Esophagus muscularis mucosa (tissue), 4 donors: ENCODE results near the gene CYTH3. TPM values are rescaled to one million over a fixed set of nuclear protein-coding genes. Genes with fewer than 3 reads are reported as not detected.

Experiments used
- DNase-seq: peaks from one replicate; pipeline ENCODE4 v3.0.0-alpha.2; 2017; ENCODE audit errors: extremely low spot score
- H3K27ac ChIP-seq, 4 donors: fragments of 200-600 bp; sonication (generic); replicated peaks in 1 of 4; 1 replicate in 3 of 4; 2 replicates in 1 of 4; pipeline ENCODE4 v1.5.1; 2016 to 2019; ENCODE audit warnings: mild to moderate bottlenecking in 1 of 4
- H3K27me3 ChIP-seq, 4 donors: fragments of 200-600 bp; sonication (generic); one replicate each; pipeline versions ENCODE4 v1.5.1 to v1.6.0; 2016 to 2019
- H3K36me3 ChIP-seq, 4 donors: fragments of 200-600 bp; sonication (generic); one replicate each; pipeline ENCODE4 v1.5.1; 2016 to 2019
- H3K4me1 ChIP-seq, 4 donors: fragments of 200-600 bp; sonication (generic); one replicate each; pipeline ENCODE4 v1.5.1; 2016 to 2019
- H3K4me3 ChIP-seq, 4 donors: fragments of 200-600 bp; sonication (generic); 1 replicate in 2 of 4; 2 replicates in 2 of 4; pipeline ENCODE4 v1.5.1; 2016 to 2019; ENCODE audit warnings: mild to moderate bottlenecking in 4 of 4, moderate library complexity in 1 of 4
- H3K9me3 ChIP-seq, 4 donors: fragments of 200-600 bp; sonication (generic); 1 replicate in 3 of 4; 2 replicates in 1 of 4; pipeline ENCODE4 v1.5.1; 2016 to 2019
- CTCF ChIP-seq, 3 experiments: fragments of 200-600 bp in 2 of 3; fragments of 450-650 bp in 1 of 3; sonication (generic) in 2 of 3; IDR thresholded peaks; one replicate each; pipeline ENCODE4 v1.5.1; 2017 to 2019; ENCODE audit warnings: antibody characterized with exemption in 3 of 3, mild to moderate bottlenecking in 2 of 3, moderate library complexity in 1 of 3
- EP300 ChIP-seq: sonication (generic); formaldehyde crosslinking; IDR thresholded peaks from one replicate; pipeline ENCODE4 v1.6.1; 2017; ENCODE audit warnings: antibody characterized with exemption
- POLR2A ChIP-seq: fragments of 450-650 bp; IDR thresholded peaks from one replicate; pipeline ENCODE4 v1.6.1; 2017; ENCODE audit warnings: antibody characterized with exemption, moderate library complexity, mild to moderate bottlenecking, low read depth
- POLR2AphosphoS5 ChIP-seq, 2 donors: sonication (generic); formaldehyde crosslinking; IDR thresholded peaks; one replicate each; pipeline ENCODE4 v1.6.1; 2017; ENCODE audit warnings: antibody characterized with exemption in 2 of 2
- WGBS: methylation state at CpG from one replicate; pipeline ENCODE4 v1.1.5; 2018; 5-methylcytosine and 5-hydroxymethylcytosine counted together
- intact Hi-C: fragments of 100-400 bp; cut with DNase I; formaldehyde crosslinking; loops from one replicate; pipeline ENCODE4 v1.15.1; 2023
- total RNA-seq, 4 donors: library from RNA; depleted of rRNA; stranded (reverse); fragments of >200 nt; gene quantifications; one replicate each; pipeline versions ENCODE4 v1.1.0 to v1.2.1, GENCODE V29; 2016

Gene CYTH3
- total RNA-seq, 4 donors from 2014 or later = 32.0 to 64.6 (median 50.2) TPM

DNA sequence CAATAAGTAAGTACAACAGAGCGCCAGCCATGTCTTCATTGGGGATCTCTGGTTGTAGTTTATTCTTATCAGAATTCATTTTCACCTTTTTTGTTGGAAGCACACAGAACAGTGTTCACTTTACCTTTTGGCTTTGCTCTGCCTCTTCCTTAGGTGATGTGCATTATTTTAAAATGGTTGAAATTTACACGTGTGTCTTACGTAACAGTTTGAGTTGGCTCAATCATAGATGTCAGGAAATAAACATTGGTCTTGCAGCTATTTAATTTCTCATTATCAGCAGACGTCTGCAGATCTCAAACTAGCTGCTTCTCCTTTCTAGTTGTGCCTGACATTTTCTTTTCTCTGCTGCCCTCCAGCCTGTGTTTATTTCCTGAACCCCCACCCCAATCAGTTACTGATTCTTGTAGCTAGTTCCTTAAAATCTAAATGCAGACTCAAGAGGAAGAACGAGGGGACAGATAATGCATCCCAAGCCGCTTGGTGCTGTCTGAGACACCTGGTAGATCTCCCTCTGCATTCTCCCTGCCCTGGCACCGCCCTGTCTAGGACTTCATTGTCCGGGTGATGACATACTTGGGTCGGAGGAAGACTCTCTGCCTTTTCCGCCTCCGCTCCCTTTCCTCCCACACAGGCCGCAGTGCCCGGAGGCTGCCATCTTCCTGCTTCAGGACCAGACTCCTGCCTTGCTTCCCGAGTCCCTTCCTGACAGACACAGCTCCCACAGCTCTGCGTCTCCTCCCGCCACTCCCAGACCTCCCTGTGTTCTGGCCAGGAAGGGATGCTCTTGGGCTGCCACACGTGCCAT lies 133.0 kb downstream of the CYTH3 start:
- Histone ChIP-seq H3K9me3 (no peaks in the 10 kb centered on the region), H3K4me3 (no peak overlapping the region), H3K36me3 (peaks cover 13 to 75% (median 59%) of the 10 kb centered on the region in 4 donors), H3K4me1 (no peaks in the 10 kb centered on the region), H3K27ac (no peak overlapping the region), H3K27me3 (no peaks in the 10 kb centered on the region)
- no peak for TF ChIP-seq CTCF (IDR thresholded peaks at IDR 0.05)
- TF ChIP-seq POLR2A = no peak
- 78% methylated on average over 17 of the region's 17 CpGs for WGBS
- no peak for DNase-seq
- intact Hi-C loops = no loop called here

- no peak overlapping the region for H3K4me3 ChIP-seq
- H3K27me3 ChIP-seq = no peaks in the 10 kb centered on the region
- intact Hi-C loops = no loop called here
- H3K27ac ChIP-seq = no peak overlapping the region
- H3K9me3 ChIP-seq = no peaks in the 10 kb centered on the region
- H3K4me1 ChIP-seq = no peaks in the 10 kb centered on the region
- DNase-seq = no peak
- TF ChIP-seq EP300 (no peak), POLR2A (no peak), POLR2AphosphoS5 (IDR thresholded peaks at IDR 0.05) (no peak), CTCF (IDR thresholded peaks at IDR 0.05) (no peak)
- 91% methylated on average over 2 of the region's 2 CpGs for WGBS
- H3K36me3 ChIP-seq = peaks cover 15 to 76% (median 51%) of the 10 kb centered on the region in 4 donors
Measured at GRCh38 chr7:6136475-6136874, 135.9 kb downstream of the CYTH3 start.

- 100% methylated on average over 1 of the region's 1 CpG for WGBS
- H3K36me3 ChIP-seq = peaks cover 9 to 73% (median 46%) of the 10 kb centered on the region in 4 donors
- no peaks in the 10 kb centered on the region for H3K27me3 ChIP-seq
- no peaks in the 10 kb centered on the region for H3K9me3 ChIP-seq
- no peak overlapping the region for H3K4me3 ChIP-seq
- no peak overlapping the region for H3K27ac ChIP-seq
- intact Hi-C loops = no loop called here
- TF ChIP-seq CTCF (IDR thresholded peaks at IDR 0.05) (no peak), EP300 (no peak)
- no peak for DNase-seq
- no peaks in the 10 kb centered on the region for H3K4me1 ChIP-seq
Measured at GRCh38 chr7:6133249-6133648, 139.2 kb downstream of the CYTH3 start.

- WGBS = 76% methylated on average over 9 of the region's 10 CpGs
- no peaks in the 10 kb centered on the region for H3K27me3 ChIP-seq
- TF ChIP-seq POLR2A = no peak
- no peak for TF ChIP-seq EP300
- no peak for TF ChIP-seq POLR2AphosphoS5 (IDR thresholded peaks at IDR 0.05)
- TF ChIP-seq CTCF (IDR thresholded peaks at IDR 0.05) = no peak
- no peak overlapping the region for H3K4me3 ChIP-seq
- H3K27ac ChIP-seq = no peak overlapping the region
- H3K4me1 ChIP-seq = no peaks in the 10 kb centered on the region
- intact Hi-C loops = no loop called here
- DNase-seq = no peak
- peaks cover 9 to 68% (median 40%) of the 10 kb centered on the region in 4 donors for H3K36me3 ChIP-seq
- no peaks in the 10 kb centered on the region for H3K9me3 ChIP-seq
Measured at GRCh38 chr7:6130007-6130587, 142.3 kb downstream of the CYTH3 start.
